Measurements from ENCODE around the gene TRAF7.

The TRAF7 gene

DNA sequence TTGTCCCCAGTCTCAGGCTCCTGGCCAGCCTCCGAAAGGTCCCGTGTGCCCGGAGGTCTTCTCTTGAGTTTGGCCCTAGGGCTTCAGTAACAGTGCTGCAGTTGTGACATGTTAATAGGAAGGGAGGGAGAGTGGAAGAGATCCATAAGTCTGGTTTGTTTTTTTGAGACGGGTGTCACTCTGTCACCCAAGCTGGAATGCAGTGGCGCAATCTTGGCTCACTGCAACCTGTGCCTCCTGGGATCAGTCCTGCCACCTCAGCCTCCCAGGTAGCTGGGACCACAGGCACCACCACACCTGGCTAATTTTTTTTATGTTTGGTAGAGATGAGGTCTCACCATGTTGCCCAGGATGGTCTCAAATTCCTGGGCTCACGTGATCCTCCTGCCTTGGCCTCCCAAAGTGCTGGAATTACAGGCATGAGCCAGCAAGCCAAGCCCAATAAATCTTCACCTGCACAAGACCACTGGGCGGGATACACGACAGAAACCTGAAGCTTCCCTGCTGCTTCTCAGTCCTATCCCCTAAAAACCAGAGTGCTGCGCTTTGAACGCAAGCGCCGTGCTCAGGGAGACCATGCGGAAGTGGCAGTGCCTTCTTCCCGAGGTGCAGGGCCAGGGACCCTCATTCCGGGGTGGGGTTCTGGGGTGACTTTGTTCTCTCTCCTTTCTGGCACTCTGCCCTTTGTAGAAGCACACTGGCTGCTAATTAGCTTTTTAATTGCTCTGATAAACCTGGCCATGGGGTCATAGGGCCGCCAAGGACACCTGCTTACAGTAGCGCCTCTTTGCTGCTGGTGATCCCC is 10.9 kb downstream of the TRAF7 start:
- DNase-seq: no peak

DNA sequence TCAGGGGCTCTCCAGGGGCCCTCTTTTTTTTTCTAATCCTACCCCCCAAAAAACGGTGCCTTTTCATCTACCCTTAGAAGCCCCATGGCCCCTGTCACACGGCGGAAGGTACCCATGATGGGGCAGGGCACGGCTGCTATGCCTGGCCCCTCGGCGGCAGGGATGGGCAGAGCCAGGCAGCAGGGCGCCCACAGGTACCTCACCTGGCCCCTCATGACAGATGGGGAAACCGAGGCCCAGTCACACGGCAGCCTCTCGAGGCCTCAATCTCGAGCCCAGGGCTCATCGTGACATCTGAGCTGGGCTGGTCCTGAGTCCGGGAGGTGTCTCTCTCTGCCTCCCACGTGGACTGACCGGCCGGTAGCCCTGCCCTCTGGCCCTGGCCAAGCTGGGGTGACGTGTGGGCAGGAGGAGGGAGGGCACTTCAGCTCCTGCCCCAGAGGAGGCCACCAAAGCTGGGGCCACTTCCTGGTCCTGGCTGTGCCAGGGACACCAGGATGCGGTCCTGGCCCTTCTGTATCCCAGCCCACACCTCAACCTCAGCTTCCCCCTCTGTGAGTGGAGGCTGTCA is 11.6 kb downstream of the TRAF7 start:
- DNase-seq: no peak

DNA sequence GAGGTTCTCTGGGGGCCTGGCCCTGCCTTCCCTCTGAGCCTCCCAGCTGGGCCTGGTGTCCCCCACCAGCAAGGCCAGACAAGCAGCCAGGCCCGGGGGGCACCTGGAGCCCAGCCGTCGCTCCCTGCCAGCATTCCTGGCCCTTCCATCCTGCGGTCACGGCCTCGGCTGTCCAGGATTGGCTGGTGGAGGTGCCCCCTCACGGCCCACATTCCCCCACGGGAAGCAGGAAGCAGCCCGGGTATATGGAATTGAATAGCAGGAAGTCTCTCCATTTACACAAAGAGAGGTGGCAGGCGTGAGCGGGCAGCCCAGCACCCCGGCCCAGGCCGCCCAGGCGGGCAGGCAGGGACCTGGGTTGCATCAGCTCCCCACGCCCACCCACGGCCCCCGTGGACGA is 14.5 kb downstream of the TRAF7 start:
- no peak for DNase-seq

DNA sequence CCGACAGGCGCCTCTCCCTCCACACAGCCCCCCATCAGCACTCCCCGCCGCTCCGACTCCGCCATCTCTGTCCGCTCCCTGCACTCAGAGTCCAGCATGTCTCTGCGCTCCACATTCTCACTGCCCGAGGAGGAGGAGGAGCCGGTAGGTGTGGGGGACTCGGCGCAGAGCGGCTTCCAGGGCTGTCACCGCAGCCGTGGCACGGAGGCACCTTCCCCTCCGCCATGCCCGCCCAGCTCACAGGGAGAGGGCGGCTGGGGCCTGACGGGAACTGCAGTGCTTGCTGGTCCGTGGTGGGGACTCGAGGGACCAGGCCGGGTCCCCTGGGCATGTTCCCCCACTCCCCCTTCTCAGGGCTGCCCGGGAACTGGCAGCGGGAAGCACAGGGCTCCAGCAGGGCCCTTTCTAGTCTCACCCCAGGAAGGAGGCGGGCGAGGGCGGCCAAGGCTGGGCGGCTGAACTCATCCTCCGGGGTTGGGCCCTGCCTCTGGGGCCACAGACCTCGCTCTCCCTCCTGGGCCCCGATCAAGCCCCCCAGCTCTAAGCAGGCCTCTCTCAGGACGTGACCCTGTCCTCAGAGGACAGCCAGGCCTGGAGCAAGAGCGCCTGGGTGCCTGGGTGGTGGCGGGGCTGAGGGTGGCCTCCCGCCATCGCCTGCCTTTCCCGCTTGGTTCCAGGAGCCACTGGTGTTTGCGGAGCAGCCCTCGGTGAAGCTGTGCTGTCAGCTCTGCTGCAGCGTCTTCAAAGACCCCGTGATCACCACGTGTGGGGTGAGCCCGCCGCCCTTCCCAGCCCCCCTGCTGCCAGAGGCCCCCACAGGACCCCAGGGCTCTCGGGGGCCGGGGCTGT is 15.2 kb downstream of the TRAF7 start:
- no peak for DNase-seq

DNA sequence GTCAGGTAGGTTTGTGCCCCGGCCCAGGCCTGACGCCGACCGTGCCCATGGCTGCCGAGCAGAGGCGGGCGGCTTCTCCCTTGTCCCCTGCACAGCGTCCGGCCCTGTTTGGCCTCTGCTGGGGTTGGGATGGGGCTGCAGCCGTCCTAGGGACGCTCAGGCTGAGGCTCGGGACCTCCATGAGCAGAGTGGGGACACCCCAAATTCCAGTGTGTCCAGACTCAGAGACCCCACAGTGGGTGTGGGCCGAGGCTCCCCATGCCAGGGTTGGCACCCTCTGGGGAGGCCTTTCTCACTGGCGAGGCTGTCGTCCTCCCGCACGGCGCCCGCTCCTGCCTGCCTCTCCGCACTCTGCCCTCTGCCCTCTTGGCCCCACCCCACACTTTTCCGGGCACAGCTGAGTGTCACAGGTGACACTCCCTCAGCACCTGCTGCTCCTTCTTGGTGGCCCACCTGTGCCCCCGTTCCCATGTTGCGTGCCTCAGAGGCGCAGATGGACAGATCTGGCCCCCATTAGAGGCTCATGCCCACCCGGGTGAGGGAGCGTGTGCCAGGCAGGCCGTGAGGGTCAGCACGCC is 16.1 kb downstream of the TRAF7 start:
- DNase-seq: no peak

DNA sequence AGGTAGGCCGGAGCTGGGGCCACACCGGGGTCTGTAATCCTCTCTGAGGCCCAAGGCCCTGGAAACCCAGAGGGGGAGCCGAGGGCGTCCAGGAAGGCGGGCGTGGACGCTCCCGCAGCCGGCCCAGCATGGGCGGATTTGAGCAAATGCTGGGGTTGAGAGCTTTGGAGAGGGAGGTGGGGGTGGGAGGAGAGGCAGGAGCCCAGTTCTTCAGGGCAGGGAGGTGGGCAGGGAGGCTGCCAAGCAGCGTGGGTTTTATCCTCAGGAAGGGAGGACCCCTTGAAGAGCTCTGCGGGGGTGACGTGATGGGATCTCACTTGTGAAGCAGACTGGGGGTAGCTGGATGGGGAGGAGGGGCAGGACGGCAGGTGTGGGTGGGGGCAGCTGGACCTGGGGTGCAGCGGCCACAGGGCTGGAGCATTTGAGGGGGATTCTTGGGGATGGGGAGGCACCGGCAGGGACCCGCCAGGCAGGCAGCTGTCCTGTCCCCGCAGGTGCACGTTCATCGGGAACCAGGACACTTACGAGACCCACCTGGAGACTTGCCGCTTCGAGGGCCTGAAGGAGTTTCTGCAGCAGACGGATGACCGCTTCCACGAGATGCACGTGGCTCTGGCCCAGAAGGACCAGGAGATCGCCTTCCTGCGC is 17.2 kb downstream of the TRAF7 start:
- no peak for DNase-seq

DNA sequence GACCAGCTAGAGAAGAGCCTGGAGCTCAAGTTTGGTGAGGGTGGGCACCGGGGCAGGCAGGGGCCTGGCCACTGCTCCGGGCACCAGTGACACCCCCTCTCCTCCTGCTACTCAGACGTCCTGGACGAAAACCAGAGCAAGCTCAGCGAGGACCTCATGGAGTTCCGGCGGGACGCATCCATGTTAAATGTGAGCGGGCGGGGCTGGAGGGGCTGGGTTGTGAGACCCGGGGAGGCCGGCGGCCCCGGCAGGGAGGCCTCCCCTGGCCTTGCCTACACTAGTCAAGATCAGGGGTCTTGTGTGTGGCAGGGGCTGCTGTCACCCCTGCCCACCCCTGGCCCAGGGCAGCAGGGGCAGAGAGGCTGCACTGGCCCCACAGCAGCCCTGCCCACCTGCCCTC is 17.8 kb downstream of the TRAF7 start:
- DNase-seq: no peak

DNA sequence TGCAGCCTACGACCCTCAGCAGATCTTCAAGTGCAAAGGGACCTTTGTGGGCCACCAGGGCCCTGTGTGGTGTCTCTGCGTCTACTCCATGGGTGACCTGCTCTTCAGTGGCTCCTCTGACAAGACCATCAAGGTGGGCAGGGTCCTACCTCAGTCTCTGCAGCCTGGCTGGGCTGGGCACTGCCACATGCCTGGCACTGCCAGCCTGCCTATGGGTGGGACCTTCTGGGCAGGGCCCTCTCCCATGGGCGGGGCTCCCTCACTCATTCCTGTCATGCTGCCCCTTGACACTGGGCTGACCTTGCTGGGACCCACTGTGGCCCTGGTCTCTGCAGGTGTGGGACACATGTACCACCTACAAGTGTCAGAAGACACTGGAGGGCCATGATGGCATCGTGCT is 18.3 kb downstream of the TRAF7 start:
- DNase-seq: no peak

DNA sequence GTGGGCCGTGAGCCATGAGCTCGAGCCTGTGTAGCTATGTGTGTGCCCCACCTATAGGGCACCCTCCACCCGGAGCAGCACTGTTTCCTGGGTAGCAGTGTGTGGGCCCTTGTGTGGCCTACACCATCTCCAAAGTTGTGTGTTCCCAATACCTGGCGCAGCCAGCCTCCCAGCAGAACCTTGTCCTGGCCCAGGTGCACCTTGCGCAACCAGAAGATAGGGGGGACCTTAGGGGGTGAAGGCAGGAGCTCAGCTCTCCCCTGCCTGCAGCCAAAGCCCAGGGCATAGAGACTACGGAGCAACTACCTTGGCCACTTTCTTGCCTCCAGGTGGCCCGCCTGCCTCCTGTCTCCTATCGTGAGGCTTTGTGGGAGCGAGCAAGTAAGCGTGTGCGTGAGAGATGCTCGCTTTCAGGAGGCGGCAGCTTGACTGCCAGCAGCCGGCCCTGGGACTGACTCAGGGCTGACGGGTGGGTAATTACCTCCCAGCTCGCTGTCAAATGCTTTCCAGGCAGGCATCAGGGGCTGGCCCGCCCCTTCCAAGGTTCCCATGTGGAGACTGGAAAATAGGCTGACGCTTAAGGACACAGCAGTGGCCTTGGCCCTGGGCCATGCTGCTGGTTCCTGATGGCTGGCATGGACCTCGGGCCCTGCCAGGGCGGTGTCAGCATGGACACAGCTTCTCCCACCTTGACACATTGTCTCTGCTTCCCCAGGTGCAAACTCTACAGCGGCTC is 19.0 kb downstream of the TRAF7 start:
- peak; percentile 45 to 77 for DNase-seq

DNA sequence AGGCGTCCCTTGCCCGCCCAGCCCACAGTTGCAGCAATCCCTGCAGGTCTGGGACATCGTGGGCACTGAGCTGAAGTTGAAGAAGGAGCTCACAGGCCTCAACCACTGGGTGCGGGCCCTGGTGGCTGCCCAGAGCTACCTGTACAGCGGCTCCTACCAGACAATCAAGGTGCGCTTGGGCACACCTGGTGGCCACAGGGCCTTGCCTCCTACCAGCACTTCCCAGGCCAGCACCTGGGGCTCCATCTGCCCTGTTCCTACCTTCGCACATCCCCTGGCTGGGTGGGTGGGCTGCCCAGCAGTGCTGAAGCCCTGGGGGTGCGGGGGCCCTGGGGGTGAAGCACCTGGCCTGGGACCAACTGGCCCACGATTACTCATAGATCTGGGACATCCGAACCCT is 19.9 kb downstream of the TRAF7 start:
- DNase-seq: no peak

DNA sequence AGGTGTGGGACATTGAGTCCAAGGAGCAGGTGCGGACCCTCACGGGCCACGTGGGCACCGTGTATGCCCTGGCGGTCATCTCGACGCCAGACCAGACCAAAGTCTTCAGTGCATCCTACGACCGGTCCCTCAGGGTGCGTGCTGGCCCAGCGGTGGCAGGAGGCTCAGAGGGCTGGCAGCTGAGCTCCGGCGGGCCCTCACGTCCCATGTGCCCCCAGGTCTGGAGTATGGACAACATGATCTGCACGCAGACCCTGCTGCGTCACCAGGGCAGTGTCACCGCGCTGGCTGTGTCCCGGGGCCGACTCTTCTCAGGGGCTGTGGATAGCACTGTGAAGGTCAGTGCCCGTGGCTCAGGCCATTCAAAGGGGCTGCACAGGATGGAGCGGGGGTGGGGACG is 20.5 kb downstream of the TRAF7 start:
- DNase-seq: no peak

DNA sequence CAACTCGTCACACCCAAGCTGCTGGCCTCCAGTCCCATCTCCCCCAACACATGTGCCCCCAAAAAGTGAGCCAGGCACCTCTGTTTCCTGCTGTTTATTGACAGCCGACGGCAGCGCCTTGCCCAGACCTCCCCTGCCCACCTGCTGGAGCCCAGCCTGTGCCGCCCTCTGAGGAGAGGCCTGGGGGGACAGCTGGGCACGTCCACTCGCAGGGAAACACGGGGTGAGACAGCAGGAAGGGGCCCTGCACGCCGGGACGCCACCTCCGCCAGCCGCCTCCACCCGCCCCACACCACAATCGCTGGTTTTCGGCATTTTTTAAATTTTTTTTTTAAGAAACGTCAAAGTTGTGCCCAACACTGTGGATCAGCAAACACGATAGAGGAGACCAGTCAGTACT is 21.5 kb downstream of the TRAF7 start:
- no peak for DNase-seq

DNA sequence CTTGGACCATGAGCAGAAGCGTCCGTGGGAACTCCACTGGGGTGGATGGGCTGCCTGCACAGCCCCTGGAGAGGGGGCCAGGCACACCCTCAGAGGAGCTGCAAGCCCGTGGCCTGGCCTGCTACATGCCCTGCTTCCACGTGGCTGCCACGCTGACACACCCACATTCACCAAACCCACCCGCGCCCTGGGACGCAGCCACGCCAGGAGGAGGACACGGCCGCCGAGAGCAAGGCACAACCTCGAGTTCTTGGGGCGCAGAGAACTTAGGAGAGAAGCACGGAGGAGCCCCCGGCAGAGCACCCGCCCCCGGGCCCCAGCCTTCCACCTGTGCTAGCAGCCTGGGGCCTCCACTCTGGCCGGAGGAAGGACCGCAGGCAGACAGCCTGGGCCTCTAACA is 22.0 kb downstream of the TRAF7 start:
- no peak for DNase-seq

DNA sequence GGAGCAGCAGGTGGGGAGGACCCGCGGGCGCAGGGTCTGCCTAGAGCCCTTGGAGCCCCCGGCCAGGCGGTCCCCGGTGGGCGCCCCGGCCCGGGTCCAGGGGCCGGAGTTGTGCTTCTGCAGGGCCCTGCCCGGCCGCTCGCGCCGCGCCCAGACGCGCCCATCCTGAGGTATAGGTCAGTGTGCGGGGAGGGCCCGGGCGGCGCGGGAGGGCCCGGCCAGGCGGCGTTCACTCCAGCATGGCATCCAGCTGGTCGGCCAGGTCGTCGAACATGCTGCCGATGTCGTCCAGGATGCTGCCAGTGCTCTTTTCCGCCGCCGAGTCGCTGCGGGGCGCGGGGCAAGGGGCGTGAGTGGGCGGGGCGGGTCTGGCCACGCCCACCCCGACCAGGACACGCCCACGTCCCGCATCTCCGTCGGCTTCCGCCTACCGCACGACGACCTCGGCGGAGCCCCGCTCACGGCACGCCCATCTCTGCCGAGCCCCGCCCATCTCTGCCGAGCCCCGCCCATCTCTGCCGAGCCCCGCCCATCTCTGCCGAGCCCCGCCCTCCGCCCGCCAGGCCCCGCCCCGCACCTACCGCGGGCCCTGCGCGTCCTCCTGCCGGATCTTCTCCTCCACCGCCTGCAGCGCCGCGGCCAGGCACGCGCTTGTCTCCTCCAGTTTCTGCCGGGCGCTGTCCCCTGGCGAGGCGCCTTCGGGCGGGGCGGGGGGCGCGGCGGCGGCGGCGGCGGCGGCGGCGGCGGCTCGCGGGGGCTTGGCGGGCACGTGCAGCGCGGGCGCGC is 22.9 kb downstream of the TRAF7 start:
- DNase-seq: peak in 1 of 2 experiments; percentile 7

DNA sequence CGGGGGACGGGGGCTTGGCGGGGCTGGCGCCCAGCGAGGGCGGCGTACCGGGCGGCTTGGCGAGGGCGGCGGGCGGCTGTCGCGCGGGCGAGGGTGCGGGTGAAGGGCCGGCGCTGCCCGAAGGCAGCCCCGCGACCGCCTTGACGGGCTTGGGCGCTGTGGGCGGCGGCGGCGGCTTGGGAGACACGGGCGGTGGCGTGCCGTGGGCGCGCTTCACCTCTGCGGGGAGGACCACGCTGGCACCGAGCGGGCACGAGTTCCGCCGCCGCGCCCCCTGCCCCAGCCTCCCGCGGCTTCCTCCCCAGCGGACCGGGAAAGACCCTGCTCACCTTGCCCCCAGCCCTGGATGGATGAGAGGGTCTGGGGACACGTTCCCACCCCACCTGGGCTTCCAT is 23.5 kb downstream of the TRAF7 start:
- no peak for DNase-seq

DNA sequence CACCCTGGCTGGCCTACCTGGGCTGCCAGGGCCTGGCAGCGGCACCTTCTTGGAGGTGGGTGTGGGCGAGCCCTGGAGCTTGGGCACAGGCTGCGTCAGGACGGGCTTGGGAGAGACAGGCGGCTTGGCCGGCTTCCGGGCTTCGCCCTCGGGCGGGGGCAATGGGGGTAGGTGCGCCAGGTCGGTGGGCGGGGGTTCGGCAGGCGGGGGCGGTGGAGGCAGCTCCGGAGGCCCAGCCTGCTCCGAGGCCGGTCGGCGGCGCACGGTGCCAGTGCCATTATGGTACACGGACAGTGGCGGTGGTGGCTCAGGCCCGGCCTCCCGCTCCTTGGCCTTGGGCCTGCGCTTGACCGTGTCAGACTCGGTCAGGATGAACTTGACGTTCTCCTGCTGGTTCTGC is 24.0 kb downstream of the TRAF7 start:
- DNase-seq: no peak

DNA sequence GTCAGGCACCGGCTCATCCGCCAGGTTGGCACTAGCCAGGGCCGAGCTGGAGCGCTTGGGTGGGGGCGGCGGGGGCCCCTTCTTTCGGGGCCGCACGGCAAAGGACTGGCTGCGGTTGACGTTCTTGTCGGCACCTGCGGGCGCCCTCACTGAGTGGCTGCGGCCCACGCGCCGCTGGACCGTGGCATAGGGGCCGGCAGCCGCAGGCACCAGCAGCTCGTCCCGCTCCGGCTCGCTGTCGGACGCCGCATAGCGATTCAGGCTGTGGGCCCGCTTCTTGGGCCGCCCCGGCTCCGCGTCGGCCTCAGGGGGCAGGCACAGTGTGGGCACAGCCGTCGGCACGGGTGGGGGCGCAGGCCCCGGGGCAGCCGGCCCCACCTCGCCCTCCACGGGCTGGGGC is 24.9 kb downstream of the TRAF7 start:
- DNase-seq: no peak

DNA sequence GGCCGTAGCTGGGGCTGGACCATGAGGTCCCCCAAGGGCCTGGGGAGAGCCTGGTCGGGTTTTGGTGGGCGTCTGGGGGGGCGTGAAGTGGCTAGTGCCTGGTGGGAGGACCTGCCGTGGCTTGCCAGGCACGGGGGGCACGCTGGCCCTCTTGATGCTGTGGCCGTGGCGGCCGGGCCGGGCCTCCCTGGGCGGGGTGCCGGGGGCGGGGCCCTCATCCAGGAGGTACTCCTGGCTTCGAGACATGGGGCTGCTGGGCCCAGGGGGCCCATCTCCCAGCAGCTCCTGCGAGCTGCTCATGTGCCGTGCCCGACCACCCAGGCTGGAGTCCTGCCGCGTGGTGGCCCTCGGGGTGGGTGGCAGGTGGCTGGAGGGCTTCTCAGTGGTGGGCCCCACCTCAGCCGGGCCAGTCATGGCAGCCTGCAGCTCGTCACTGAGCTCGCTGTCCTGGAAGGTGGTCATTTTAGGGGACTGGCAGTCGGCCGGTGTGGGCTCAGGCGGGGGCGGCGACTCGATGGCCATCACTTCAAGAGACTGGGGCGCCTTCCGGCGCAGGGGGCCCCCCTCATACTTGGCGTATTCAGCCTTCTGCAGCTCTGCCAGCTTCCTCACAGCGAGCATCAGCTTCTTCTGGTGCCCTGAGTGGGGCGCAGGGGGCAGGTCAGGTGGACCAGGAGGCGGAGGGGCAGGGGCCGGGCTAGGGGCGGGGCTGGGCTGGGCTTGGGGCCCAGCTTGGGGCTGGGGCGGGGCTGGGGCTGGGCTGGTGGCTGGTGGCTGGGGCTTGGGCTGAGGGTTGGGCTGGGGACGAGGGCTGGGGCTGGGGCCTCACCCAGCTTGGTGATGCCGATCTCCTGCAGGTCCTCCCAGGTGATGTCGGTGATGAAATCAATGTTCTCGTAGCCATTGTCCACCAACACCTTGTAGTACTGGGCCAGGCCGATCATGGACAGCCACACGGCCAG is 25.7 kb downstream of the TRAF7 start:
- no peak for DNase-seq

DNA sequence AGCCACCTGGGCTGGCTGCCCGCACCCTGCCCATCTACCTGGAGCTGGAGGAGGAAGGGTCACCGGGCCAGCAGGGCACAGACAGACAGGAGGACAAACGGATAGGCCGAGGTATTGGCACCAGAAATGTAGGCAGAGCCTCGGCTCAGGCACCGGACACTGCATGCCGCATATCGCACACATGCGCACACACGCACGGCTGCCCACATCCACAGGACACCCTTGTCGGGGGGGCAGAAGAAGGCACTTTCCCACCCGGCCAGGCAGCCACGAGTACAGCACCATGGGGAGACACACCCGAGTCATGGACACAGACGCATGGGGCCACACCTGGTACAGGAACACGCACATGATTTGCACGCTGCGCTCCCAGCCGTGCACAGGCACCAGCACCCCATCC is 26.4 kb downstream of the TRAF7 start:
- no peak for DNase-seq

DNA sequence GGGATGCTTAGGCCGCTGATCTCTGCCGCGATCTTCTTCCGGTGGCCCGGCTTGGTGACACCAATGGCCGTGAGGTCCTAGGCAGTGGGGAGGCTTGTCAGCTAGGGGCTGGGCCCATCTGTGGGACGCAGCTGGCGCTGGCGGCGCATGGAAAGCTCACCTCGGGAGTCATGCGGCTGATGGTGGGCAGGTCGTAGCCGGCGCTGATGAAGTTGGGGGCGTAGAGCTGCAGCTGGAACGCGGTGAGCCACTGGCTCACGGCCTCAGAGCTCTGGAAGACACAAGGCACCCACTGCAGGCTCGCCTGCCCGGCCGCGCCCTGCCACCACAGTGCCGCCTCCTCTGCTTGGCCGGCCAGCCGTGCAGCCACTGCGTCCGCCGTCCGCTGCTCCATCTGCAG is 28.1 kb downstream of the TRAF7 start:
- no peak for DNase-seq
